Measurements from ENCODE around the gene TBCB.

TBCB gene

GRCh38 chr19:36136964-36137686 is 21.9 kb downstream of the TBCB start:
- no peak for DNase-seq (ENCODE audit: low read depth in 2 of 2)

GRCh38 chr19:36139120-36139472 is 23.8 kb downstream of the TBCB start:
- no peak for DNase-seq (ENCODE audit: low read depth in 2 of 2)

GRCh38 chr19:36139473-36140303 is 24.4 kb downstream of the TBCB start, which contains the start of gene CAPNS1:
Gene CAPNS1, plus strand, starts transcription at chr19:36140066. Its CDS starts 946 bp downstream, at chr19:36141012.
- peak; percentile 88 to 90 for DNase-seq (ENCODE audit: low read depth in 2 of 2)

GRCh38 chr19:36140304-36141038 is 25.2 kb downstream of the TBCB start:
- DNase-seq (ENCODE audit: low read depth in 2 of 2), result no peak

GRCh38 chr19:36141039-36141927 is 26.0 kb downstream of the TBCB start:
- peak; percentile 57 for DNase-seq (ENCODE audit: low read depth in 2 of 2)

GRCh38 chr19:36142046-36142445 is 26.8 kb downstream of the TBCB start:
- DNase-seq (ENCODE audit: low read depth in 2 of 2), result no peak

GRCh38 chr19:36142496-36142895 is 27.2 kb downstream of the TBCB start:
- DNase-seq (ENCODE audit: low read depth in 2 of 2), result no peak

- no peak for DNase-seq (ENCODE audit: low read depth in 2 of 2)
These were observed 29.4 kb downstream of the TBCB start for GRCh38 chr19:36144624-36145023.

- no peak for DNase-seq (ENCODE audit: low read depth in 2 of 2)
These were observed 34.6 kb downstream of the TBCB start for GRCh38 chr19:36149673-36150406.

- DNase-seq (ENCODE audit: low read depth in 2 of 2), result no peak
These were observed 35.3 kb downstream of the TBCB start for GRCh38 chr19:36150586-36150985.

- no peak for DNase-seq (ENCODE audit: low read depth in 2 of 2)
These were observed 36.1 kb downstream of the TBCB start for GRCh38 chr19:36151144-36152018.

- DNase-seq (ENCODE audit: low read depth in 2 of 2), result no peak
These were observed 36.7 kb downstream of the TBCB start for GRCh38 chr19:36152019-36152351.

- no peak for DNase-seq (ENCODE audit: low read depth in 2 of 2)
These were observed 37.3 kb downstream of the TBCB start, which contains the start of gene COX7A1 for GRCh38 chr19:36152352-36153091. Gene COX7A1, minus strand, starts transcription at chr19:36152447. Its CDS starts 40 bp downstream, at chr19:36152407.

- no peak for DNase-seq (ENCODE audit: low read depth in 2 of 2)
These were observed 37.9 kb downstream of the TBCB start for GRCh38 chr19:36153126-36153525.

- no peak for DNase-seq (ENCODE audit: low read depth in 2 of 2)
These were observed 45.7 kb downstream of the TBCB start for GRCh38 chr19:36160821-36161596.

GRCh38 chr19:36163813-36164212 is 48.5 kb downstream of the TBCB start:
- DNase-seq (ENCODE audit: low read depth in 2 of 2), result no peak

GRCh38 chr19:36169084-36169760 is 54.0 kb downstream of the TBCB start:
- DNase-seq (ENCODE audit: low read depth in 2 of 2), result no peak

- no peak for DNase-seq (ENCODE audit: low read depth in 2 of 2)
These were observed 57.6 kb downstream of the TBCB start for GRCh38 chr19:36172852-36173251.
